GM06990 (cell line): ENCODE results near the gene P3H2.

Experiments
- DNase-seq: peaks from one replicate; pipeline ENCODE4 v3.0.0-alpha.2; 2011; ENCODE audit not compliant: insufficient read length; ENCODE audit errors: extremely low read depth
- H3K27me3 ChIP-seq: replicated peaks from 2 replicates; pipeline ENCODE4 v1.6.0; 2011; ENCODE audit warnings: low read length; ENCODE audit not compliant: control insufficient read depth, insufficient read depth
- H3K36me3 ChIP-seq: 2 replicates; pipeline ENCODE4 v1.5.1; 2011; ENCODE audit warnings: low read length; ENCODE audit not compliant: control insufficient read depth, insufficient read depth
- H3K4me3 ChIP-seq: replicated peaks from 2 replicates; pipeline ENCODE4 v1.5.1; 2011; ENCODE audit warnings: low read depth, mild to moderate bottlenecking, control low read depth, low read length
- TF ChIP-seq, protein P1 (sequence below): IDR thresholded peaks from 2 replicates; pipeline ENCODE4 v1.5.1; 2011; ENCODE audit warnings: low read length, control low read depth, mild to moderate bottlenecking, inconsistent platforms; ENCODE audit not compliant: insufficient read depth, poor library complexity, severe bottlenecking

The P3H2 gene

GRCh38 chr3:189911001-189911400 is 209.7 kb downstream of the P3H2 start:
- no peaks in the 10 kb centered on the region for H3K36me3 ChIP-seq
- DNase-seq = no peak
- no peaks in the 10 kb centered on the region for H3K27me3 ChIP-seq
- TF ChIP-seq, protein P1, sequence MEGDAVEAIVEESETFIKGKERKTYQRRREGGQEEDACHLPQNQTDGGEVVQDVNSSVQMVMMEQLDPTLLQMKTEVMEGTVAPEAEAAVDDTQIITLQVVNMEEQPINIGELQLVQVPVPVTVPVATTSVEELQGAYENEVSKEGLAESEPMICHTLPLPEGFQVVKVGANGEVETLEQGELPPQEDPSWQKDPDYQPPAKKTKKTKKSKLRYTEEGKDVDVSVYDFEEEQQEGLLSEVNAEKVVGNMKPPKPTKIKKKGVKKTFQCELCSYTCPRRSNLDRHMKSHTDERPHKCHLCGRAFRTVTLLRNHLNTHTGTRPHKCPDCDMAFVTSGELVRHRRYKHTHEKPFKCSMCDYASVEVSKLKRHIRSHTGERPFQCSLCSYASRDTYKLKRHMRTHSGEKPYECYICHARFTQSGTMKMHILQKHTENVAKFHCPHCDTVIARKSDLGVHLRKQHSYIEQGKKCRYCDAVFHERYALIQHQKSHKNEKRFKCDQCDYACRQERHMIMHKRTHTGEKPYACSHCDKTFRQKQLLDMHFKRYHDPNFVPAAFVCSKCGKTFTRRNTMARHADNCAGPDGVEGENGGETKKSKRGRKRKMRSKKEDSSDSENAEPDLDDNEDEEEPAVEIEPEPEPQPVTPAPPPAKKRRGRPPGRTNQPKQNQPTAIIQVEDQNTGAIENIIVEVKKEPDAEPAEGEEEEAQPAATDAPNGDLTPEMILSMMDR = no peak
- no peak overlapping the region for H3K4me3 ChIP-seq

DNA sequence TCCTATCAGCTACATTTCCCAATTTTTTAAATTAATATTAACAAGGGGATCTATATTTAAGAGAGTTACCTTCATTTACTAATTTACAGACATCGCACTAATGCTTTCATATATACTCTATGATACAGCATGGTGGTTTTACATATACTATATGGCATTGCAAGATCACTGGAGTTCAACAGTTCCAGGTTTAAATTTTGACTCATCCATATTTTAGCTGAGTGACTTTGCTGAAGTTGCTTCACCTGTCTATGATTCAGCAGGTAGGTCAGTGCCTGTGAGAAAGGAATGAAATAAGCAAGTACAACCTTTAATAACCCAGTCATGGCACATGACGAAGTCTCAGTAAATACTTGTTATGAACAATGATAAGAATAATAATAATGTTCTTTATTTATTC is 211.1 kb downstream of the P3H2 start:
- TF ChIP-seq, protein P1 = no peak
- no peak for DNase-seq
- H3K27me3 ChIP-seq = no peaks in the 10 kb centered on the region
- H3K36me3 ChIP-seq = no peaks in the 10 kb centered on the region
- H3K4me3 ChIP-seq = no peak overlapping the region

DNA sequence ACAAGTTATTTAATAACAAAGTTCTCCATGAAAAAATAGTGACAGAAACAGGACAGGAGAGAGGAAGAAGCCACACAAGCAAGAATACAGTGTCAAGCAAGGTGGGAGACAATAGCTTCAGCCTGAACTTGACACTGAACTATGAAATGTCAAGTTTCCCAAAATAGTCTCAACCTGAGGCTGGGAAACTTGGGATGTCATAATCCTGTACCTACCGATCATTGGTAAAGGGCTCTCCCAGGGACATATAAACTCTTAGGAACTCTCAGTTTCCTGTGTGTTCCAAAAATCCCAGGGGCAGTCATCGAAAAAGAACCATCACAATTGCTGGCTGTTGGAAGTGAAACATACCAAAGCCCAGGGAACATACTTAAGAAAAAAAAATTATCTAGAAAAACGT is 211.6 kb downstream of the P3H2 start:
- no peak for DNase-seq
- H3K36me3 ChIP-seq = no peaks in the 10 kb centered on the region
- no peak overlapping the region for H3K4me3 ChIP-seq
- TF ChIP-seq, protein P1 = no peak
- H3K27me3 ChIP-seq = no peaks in the 10 kb centered on the region

- Histone ChIP-seq H3K4me3 (no peak overlapping the region), H3K36me3 (no peaks in the 10 kb centered on the region), H3K27me3 (no peaks in the 10 kb centered on the region)
- TF ChIP-seq, protein P1 = no peak
- DNase-seq = no peak
Observed at GRCh38 chr3:189908646-189909045, 212.1 kb downstream of the P3H2 start.

DNA sequence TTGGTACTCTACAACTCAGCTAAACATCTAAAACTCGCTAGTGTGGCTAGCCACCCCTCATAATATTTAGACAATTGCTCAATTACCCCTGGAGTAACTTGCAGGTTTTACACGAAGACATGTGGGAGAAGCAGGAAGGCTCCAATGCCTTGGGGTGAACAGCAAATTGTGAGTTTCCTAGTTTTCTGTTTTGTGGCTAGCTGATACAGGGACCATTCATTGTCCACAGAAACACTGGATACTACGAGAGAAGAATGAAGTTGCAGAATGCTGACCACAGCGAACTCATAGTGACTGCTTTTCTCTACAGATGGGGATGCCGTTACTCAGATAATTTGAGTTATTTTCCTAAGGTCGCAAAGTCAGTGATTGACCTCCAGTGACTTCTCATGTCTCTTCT is 212.9 kb downstream of the P3H2 start:
- no peak overlapping the region for H3K4me3 ChIP-seq
- no peaks in the 10 kb centered on the region for H3K36me3 ChIP-seq
- DNase-seq = no peak
- no peaks in the 10 kb centered on the region for H3K27me3 ChIP-seq
- TF ChIP-seq, protein P1 = no peak
